GM18870 (cell line): ENCODE data around the gene PMS1.
"Not testable (repeated sequence)": the region's sequence is repeated elsewhere in the genome, so short reads cannot be mapped to it uniquely, and the experiment has no call there.

Source experiments
- ATAC-seq: cut with Tn5 transposase; IDR thresholded peaks from one replicate; pipeline ENCODE4 v1.9.1; 2021; ENCODE audit warnings: moderate library complexity; ENCODE audit not compliant: unreplicated experiment

The PMS1 gene

GRCh38 chr2:189860161-189860560, 75.9 kb downstream of the PMS1 start:
- ATAC-seq, result no peak

- ATAC-seq, result no peak
Observed at GRCh38 chr2:189862751-189863150, 78.5 kb downstream of the PMS1 start.

DNA sequence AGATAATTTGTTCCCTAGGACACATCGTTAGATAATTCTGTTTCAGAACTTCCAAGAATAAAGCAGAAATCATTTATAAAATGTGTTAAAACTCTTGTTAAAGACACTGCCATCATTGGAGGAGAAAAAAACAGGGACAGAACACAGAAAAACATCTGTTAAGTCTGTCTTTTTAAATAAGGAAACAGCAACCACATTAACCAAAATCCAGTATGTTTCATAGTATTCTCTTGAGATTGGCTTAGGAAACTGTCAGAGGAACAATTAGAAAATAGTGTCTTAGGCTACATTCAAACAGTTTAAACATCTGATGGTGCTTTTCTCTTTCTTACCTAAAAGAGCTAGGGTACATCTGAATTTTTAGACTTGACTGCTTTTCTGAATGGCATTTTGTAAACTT, 81.6 kb downstream of the PMS1 start:
- ATAC-seq, result no peak

DNA sequence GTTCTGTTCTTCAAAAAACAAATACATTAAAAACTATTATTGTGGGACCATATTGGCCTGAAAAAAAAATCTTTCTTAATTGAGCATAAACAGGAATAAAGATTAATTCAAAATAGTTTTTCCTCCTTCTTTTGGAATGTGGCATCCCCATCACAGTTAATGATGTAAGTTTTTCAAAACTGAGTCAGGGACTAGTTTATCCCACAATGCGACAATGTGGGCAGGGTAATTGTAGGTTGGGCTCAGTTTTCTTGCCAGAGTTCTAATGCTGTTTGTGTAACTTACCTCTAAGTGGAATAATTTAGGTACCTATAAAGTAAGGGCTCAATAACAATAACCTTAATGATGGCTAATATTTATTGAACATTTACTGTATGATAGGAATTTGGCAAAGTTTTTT, 82.0 kb downstream of the PMS1 start:
- ATAC-seq, result no peak

DNA sequence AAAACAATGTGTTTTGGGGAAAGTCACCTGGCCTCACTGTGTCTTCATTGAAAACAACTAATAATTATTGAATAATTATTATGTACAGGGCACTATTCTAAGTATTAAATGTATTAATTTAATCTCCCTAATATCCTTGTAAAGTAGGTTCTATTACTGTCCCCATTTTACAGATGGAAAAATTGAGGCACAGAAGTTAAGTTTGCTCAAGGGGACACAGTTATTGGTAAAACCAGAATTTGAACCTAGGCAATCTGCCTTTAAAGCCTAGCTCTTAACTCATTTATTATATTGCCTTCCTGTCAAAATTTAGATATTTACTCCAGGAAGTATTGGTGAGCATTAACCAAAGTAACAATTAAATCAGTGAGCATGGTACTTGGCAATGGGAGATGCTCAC, 84.6 kb downstream of the PMS1 start:
- no peak for ATAC-seq

- ATAC-seq, result no peak
Observed at GRCh38 chr2:189870381-189871085, 86.3 kb downstream of the PMS1 start.

GRCh38 chr2:189873696-189874095, 89.4 kb downstream of the PMS1 start:
- ATAC-seq, result no peak

- ATAC-seq, result peak; percentile 72
Observed at GRCh38 chr2:189874586-189875320, 90.5 kb downstream of the PMS1 start.

DNA sequence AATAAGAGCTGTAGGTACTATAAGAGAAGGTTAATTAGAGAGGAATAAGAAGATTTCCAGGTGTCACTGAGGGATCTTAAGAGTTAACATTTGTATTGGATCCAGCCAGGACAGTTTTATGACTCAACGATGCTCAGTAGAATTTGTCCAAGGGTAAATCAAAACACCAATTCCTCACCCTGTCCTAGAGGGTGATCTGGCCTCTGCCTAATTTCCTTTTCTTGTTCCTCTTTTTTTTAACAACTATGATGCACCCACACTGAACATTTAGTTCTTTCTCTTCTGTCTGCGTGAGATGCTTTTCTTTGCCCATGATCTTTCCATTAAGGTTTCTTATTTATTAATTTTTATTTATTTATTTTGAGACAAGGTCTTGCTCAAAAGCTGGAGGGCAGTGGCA, 92.0 kb downstream of the PMS1 start:
- ATAC-seq, result no peak

DNA sequence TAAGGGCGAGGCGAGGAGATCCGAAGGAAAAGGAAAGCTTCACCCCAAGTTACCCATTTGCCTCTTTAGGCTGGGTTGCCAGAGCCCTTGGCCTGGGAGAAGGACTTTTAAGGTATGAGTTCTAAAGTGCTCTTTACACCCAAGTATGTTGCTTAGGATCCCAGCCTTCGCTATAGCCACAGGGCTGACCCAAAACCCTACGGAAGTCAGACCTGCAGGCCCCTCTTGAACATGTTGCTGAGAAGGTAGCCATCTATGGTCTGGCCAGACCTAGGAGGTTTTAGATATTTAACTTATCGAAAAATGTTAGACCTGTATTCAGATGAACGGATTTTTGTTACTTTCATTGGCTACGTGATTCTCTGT, 95.4 kb downstream of the PMS1 start:
- ATAC-seq, result no peak

GRCh38 chr2:189880429-189880828, 96.2 kb downstream of the PMS1 start:
- no peak for ATAC-seq

- ATAC-seq, result no peak
Observed at GRCh38 chr2:189880832-189881492, 96.7 kb downstream of the PMS1 start.

DNA sequence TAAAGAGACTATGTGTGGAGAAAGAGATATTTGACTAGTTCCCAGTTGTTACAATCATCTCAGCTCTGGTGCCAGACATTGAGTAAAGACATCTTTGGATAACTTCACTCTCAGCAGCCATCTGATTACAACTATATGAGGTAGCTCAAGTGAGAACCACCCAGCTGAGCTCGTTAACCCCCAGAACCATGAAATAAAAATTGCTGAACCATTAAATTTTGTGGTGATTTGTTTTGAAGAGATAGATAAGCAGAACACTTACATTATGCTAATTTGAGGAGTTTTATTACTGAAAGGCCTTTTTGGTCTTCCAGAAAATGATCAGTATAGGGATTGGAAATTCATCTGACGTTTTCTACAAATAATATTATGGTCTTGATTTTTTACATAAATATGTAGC, 101.1 kb downstream of the PMS1 start:
- no peak for ATAC-seq

- not testable (repeated sequence) for ATAC-seq
Observed at GRCh38 chr2:189892546-189893294, 108.5 kb downstream of the PMS1 start.

- no peak for ATAC-seq
Observed at GRCh38 chr2:189896809-189897208, 112.6 kb downstream of the PMS1 start.

DNA sequence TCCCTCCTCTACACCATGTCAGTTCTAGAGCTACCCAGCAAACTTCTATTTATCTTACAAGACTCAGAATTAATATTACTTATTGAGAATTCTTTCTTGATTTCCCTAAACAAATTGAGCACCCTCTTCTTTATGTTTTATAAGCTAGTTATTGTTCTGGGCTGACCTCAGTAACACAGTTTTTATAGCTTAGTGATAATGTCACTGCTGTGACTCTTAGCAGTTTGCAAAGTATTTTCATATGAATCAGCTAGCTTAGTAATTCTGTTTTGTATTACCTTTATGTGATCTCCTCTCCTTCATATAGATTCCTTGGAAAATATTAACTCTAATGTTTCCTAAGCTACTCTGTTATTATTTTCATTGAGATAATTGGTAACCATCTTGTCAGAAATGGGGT, 114.9 kb downstream of the PMS1 start:
- no peak for ATAC-seq

GRCh38 chr2:189900726-189901125, 116.5 kb downstream of the PMS1 start:
- no peak for ATAC-seq

DNA sequence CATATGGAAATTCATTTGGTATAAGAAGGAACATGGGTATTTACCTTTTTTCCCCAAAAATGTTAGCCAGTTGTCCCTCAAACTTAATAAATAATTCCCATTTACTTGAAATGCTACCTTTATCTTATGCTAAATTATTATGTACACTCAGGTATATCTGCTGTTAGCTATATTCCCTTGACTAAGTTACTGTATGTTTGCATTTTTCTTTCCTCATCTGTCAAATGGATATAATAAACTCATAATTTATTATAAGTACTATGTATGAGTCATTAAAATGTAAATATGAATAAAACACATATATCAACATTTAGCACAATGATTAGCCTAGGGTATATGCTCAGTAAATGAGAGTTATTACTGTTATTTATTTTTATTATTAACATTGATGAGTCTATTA, 117.4 kb downstream of the PMS1 start:
- ATAC-seq, result no peak

DNA sequence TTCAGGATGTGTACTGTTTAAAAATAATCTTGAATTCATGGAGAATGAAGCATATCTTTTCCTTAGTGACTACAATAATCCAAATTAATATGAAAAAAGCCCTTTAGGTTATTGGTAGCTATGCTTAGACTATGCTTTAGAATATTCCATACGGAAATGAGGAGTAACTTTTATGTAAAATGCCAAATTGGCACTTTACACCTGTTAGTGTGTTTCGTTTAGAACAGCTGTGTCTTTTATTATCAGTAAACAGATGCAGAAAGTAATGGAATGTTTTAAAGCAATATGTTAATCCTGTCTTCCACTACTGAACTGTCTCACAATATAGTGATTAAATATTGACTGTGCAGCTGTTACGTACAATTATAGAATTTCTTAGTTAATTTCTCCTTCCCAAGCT, 129.6 kb downstream of the PMS1 start:
- no peak for ATAC-seq

DNA sequence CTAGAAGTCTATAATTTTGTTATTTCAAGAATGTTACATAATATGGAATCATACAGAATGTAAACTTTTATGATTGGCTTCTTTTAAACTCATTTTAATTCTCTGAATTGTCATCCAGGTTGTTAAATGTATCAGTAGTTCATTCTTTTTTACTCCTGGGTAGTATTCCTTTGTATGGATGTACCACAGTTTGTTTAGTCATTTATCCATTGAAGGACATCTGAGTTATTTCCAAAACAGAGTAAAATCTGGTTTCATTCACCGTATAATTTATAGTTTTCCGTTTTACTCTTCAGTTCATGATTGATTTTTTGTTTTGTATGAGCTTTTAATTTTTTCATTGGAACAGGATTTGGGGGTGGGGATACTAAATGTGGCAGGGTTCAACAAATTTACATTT, 132.4 kb downstream of the PMS1 start:
- ATAC-seq, result no peak
